IMR-90 (cell line): Measurements from ENCODE around the gene SBF2. TPM values are rescaled to one million over a fixed set of nuclear protein-coding genes. Genes with fewer than 3 reads are reported as not detected.

Source experiments
- ATAC-seq: fragments of 200-7000 bp; cut with Tn5 transposase; 2 replicates; pipeline ENCODE4 v1.9.1; 2020; ENCODE audit warnings: low read depth, mild to moderate bottlenecking, moderate library complexity
- BruUV-seq: library from RNA; stranded (reverse); fragments of 400-500 nt; replicated peaks from 2 replicates; lab custom pipeline; 2021; lab: Mats Ljungman, UMichigan
- CTCF ChIA-PET: fragments of 300-600 bp; formaldehyde crosslinking; extraction: SDS; loops from one replicate; lab custom pipeline; 2021; ENCODE audit warnings: antibody characterized with exemption; lab: Yijun Ruan, JAX
- POLR2A ChIA-PET: fragments of 300-600 bp; sonication (Branson Sonifier 250); formaldehyde crosslinking; loops from one replicate; lab custom pipeline; 2022; ENCODE audit warnings: antibody characterized with exemption; ENCODE audit not compliant: unreplicated experiment; lab: Charles Lee
- DNase-seq: peaks from one replicate; pipeline ENCODE4 v3.0.0; 2013
- H2AFZ ChIP-seq: replicated peaks from 2 replicates; pipeline ENCODE3; 2013; ENCODE audit warnings: low read length, mild to moderate bottlenecking; ENCODE audit not compliant: poor library complexity
- H2AK5ac ChIP-seq: 2 replicates; pipeline ENCODE4 v1.6.1; 2013; ENCODE audit warnings: low read depth, low read length, inconsistent platforms
- H2AK9ac ChIP-seq: replicated peaks from 2 replicates; pipeline ENCODE3; 2013; ENCODE audit warnings: mild to moderate bottlenecking, low read depth, low read length, moderate library complexity; ENCODE audit not compliant: poor library complexity
- H2BK120ac ChIP-seq: 2 replicates; pipeline ENCODE4 v1.6.1; 2013; ENCODE audit warnings: low read depth, low read length, inconsistent platforms
- H2BK15ac ChIP-seq: 3 replicates; pipeline ENCODE4 v1.6.1; 2013; ENCODE audit warnings: low read depth, low read length, inconsistent platforms
- H2BK20ac ChIP-seq: 2 replicates; pipeline ENCODE4 v1.6.1; 2013; ENCODE audit warnings: low read depth, mild to moderate bottlenecking, inconsistent platforms, low read length, moderate library complexity
- H2BK5ac ChIP-seq: 2 replicates; pipeline ENCODE4 v1.6.1; 2013; ENCODE audit warnings: mild to moderate bottlenecking, low read depth, low read length, inconsistent platforms; ENCODE audit not compliant: poor library complexity, severe bottlenecking
- H3K14ac ChIP-seq: replicated peaks from 2 replicates; pipeline ENCODE4 v1.6.1; 2013; ENCODE audit warnings: low read depth, low read length, inconsistent platforms
- H3K18ac ChIP-seq: 2 replicates; pipeline ENCODE4 v1.6.1; 2013; ENCODE audit warnings: low read depth, low read length, control low read depth
- H3K23ac ChIP-seq: 2 replicates; pipeline ENCODE4 v1.6.1; 2013; ENCODE audit warnings: low read depth, low read length, inconsistent platforms
- H3K27ac ChIP-seq: 2 replicates; pipeline ENCODE4 v1.5.1; 2013; ENCODE audit warnings: mild to moderate bottlenecking, control low read depth, low read length; ENCODE audit not compliant: insufficient read depth
- H3K27me3 ChIP-seq: 2 replicates; pipeline ENCODE4 v1.6.1; 2013; ENCODE audit warnings: low read length; ENCODE audit not compliant: control insufficient read depth, insufficient read depth
- H3K36me3 ChIP-seq: 2 replicates; pipeline ENCODE4 v1.6.1; 2013; ENCODE audit warnings: low read length, mixed read lengths; ENCODE audit not compliant: control insufficient read depth, insufficient read depth
- H3K4ac ChIP-seq: 2 replicates; pipeline ENCODE4 v1.6.1; 2013; ENCODE audit warnings: low read depth, low read length, inconsistent platforms
- H3K4me1 ChIP-seq: 2 replicates; pipeline ENCODE4 v1.6.1; 2013; ENCODE audit warnings: low read length, mixed read lengths; ENCODE audit not compliant: control insufficient read depth, insufficient read depth
- H3K4me2 ChIP-seq: 2 replicates; pipeline ENCODE4 v1.6.1; 2013; ENCODE audit warnings: low read depth, mild to moderate bottlenecking, control low read depth, low read length, moderate library complexity
- H3K4me3 ChIP-seq: 2 replicates; pipeline ENCODE4 v1.5.1; 2013; ENCODE audit warnings: low read depth, mild to moderate bottlenecking, control low read depth, low read length, moderate library complexity; ENCODE audit not compliant: insufficient read depth
- H3K56ac ChIP-seq: 2 replicates; pipeline ENCODE4 v1.6.1; 2013; ENCODE audit warnings: low read length, inconsistent platforms; ENCODE audit not compliant: insufficient read depth; ENCODE audit errors: extremely low read depth
- H3K79me1 ChIP-seq, 2 experiments: 2 replicates each; pipeline ENCODE4 v1.6.1; 2013; ENCODE audit warnings: low read length in 2 of 2, inconsistent platforms in 1 of 2, low read depth in 1 of 2
- H3K9ac ChIP-seq: 2 replicates; pipeline ENCODE4 v1.6.1; 2013; ENCODE audit warnings: low read depth, low read length, control low read depth
- H3K9me1 ChIP-seq: 2 replicates; pipeline ENCODE4 v1.6.1; 2013; ENCODE audit warnings: low read length, inconsistent platforms; ENCODE audit not compliant: insufficient read depth
- H3K9me3 ChIP-seq: 2 replicates; pipeline ENCODE4 v1.6.1; 2013; ENCODE audit warnings: low read length; ENCODE audit not compliant: control insufficient read depth, insufficient read depth
- H4K20me1 ChIP-seq: 2 replicates; pipeline ENCODE4 v1.6.1; 2013; ENCODE audit warnings: low read length, inconsistent platforms; ENCODE audit not compliant: insufficient read depth
- H4K5ac ChIP-seq: 2 replicates; pipeline ENCODE4 v1.6.1; 2013; ENCODE audit warnings: mild to moderate bottlenecking, low read depth, low read length, control low read depth
- H4K8ac ChIP-seq, 2 experiments: 2 replicates each; pipeline ENCODE4 v1.6.1; 2013; ENCODE audit warnings: low read depth in 2 of 2, low read length in 2 of 2, control low read depth in 1 of 2, inconsistent platforms in 1 of 2
- H4K91ac ChIP-seq: 2 replicates; pipeline ENCODE4 v1.6.1; 2013; ENCODE audit warnings: low read depth, low read length, inconsistent platforms; ENCODE audit not compliant: insufficient read depth
- BHLHE40 ChIP-seq: fragments of 150-350 bp; IDR thresholded peaks from 2 replicates; pipeline ENCODE4 v1.6.1; 2016; ENCODE audit warnings: mild to moderate bottlenecking, low read depth, low read length
- FOS ChIP-seq: fragments of 150-350 bp; IDR thresholded peaks from 2 replicates; pipeline ENCODE4 v1.6.1; 2016; ENCODE audit warnings: low read depth, low read length
- NFE2L2 ChIP-seq: fragments of 150-350 bp; IDR thresholded peaks from 2 replicates; pipeline ENCODE4 v1.6.1; 2016; ENCODE audit warnings: low read depth, mild to moderate bottlenecking, low read length
- RAD21 ChIP-seq: IDR thresholded peaks from 2 replicates; pipeline ENCODE4 v1.6.1; 2012; ENCODE audit warnings: low read length, improper control_type of control experiment
- SMC3 ChIP-seq: fragments of 150-350 bp; IDR thresholded peaks from 2 replicates; pipeline ENCODE4 v1.6.1; 2016; ENCODE audit warnings: low read depth, mild to moderate bottlenecking, antibody characterized with exemption, low read length, moderate library complexity
- WGBS, 2 experiments: methylation state at CpG; one replicate each; pipeline versions ENCODE4 v1.1.5 to v1.1.7; 2013; ENCODE audit warnings: missing lambda C conversion rate in 2 of 2; ENCODE audit not compliant: insufficient read length in 1 of 2; ENCODE audit errors: extremely low coverage in 2 of 2; 5-methylcytosine and 5-hydroxymethylcytosine counted together
- dilution Hi-C: fragments of 300-500 bp; cut with HindIII; formaldehyde crosslinking; loops from one replicate; pipeline ENCODE4 v1.14.3; 2018; ENCODE audit warnings: low sequenced_read_pairs; ENCODE audit not compliant: unreplicated experiment
- in situ Hi-C: fragments of 300-500 bp; cut with MboI; formaldehyde crosslinking; loops from 3 replicates; pipeline ENCODE4 v1.14.3; 2019; ENCODE audit warnings: low sequenced_read_pairs, inconsistent platforms, mixed read lengths
- intact Hi-C: fragments of 100-400 bp; cut with micrococcal nuclease; formaldehyde crosslinking; loops from 2 replicates; pipeline ENCODE4 v1.10.0; 2022
- polyA plus RNA-seq, 3 experiments: library from polyadenylated mRNA; depleted of rRNA; stranded (reverse); fragments of >200 nt; gene quantifications; 2 replicates each; pipeline ENCODE4 v1.2.3, GENCODE V29; 2012; ENCODE audit warnings: low replicate concordance in 1 of 3
- total RNA-seq: library from RNA; depleted of rRNA; stranded (reverse); fragments of >200 nt; gene quantifications from 2 replicates; pipeline ENCODE4 v1.2.3, GENCODE V29; 2012
- TF ChIP-seq, protein P1 (sequence below): fragments of 150-350 bp; IDR thresholded peaks from 2 replicates; pipeline ENCODE4 v1.6.1; 2017; ENCODE audit warnings: mild to moderate bottlenecking, antibody characterized with exemption, low read length, low read depth

Gene SBF2
- total and polyA plus RNA-seq, 2 of the 4 experiments (the other 2 are of a cell fraction): 23.8 to 51.8 TPM

- in situ Hi-C loops: no loop called here
- H4K91ac ChIP-seq: no peak overlapping the region
- peaks cover 30 to 39% of the 10 kb centered on the region in 2 experiments for H3K79me1 ChIP-seq
- H2BK5ac ChIP-seq: no peak overlapping the region
- no peak overlapping the region for H2AFZ ChIP-seq
- H4K5ac ChIP-seq: no peak overlapping the region
- H3K14ac ChIP-seq: no peak overlapping the region
- H3K4me2 ChIP-seq: no peak overlapping the region
- no peak overlapping the region for H2BK120ac ChIP-seq
- no peak overlapping the region for H3K4ac ChIP-seq
- no peak overlapping the region for H3K18ac ChIP-seq
- no peak overlapping the region for H2BK20ac ChIP-seq
- CTCF ChIA-PET: no interaction called here
- peaks cover 2% of the 10 kb centered on the region for H3K4me1 ChIP-seq
- no peak overlapping the region for H3K56ac ChIP-seq
- no peak overlapping the region for H2AK5ac ChIP-seq
- H3K27ac ChIP-seq: no peak overlapping the region
- dilution Hi-C loops: no loop called here
- no peak overlapping the region for H2BK15ac ChIP-seq
- no TSS peak for BruUV-seq
- H2AK9ac ChIP-seq: no peak overlapping the region
- no peak overlapping the region for H3K9ac ChIP-seq
- DNase-seq (no peak), ATAC-seq (no peak)
- H3K23ac ChIP-seq: no peak overlapping the region
- WGBS, 2 experiments: no CpG with 5 or more reads among the region's 3 CpGs
- no peak for TF ChIP-seq SMC3
- no peak for TF ChIP-seq NFE2L2
- TF ChIP-seq BHLHE40: no peak
- no peak for TF ChIP-seq RAD21
- TF ChIP-seq FOS: no peak
- TF ChIP-seq, protein P1, sequence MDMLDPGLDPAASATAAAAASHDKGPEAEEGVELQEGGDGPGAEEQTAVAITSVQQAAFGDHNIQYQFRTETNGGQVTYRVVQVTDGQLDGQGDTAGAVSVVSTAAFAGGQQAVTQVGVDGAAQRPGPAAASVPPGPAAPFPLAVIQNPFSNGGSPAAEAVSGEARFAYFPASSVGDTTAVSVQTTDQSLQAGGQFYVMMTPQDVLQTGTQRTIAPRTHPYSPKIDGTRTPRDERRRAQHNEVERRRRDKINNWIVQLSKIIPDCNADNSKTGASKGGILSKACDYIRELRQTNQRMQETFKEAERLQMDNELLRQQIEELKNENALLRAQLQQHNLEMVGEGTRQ: no peak
- H3K9me3 ChIP-seq: peaks cover 1% of the 10 kb centered on the region; the same call in 1 of the 2 replicates
- no peaks in the 10 kb centered on the region for H4K20me1 ChIP-seq
- H3K4me3 ChIP-seq: no peak overlapping the region
- peaks cover 3% of the 10 kb centered on the region; the same call in 1 of the 2 replicates for H3K9me1 ChIP-seq
- intact Hi-C loops: no loop called here
- no peaks in the 10 kb centered on the region for H3K27me3 ChIP-seq
- POLR2A ChIA-PET: no interaction called here
- H4K8ac ChIP-seq: no peak overlapping the region
- H3K36me3 ChIP-seq: no peaks in the 10 kb centered on the region
Measured at GRCh38 chr11:10147195-10147594, 146.8 kb downstream of the SBF2 start.
